Ishikawa (cell line): ENCODE measurements around the gene PHOX2B.

Source experiments
- CEBPB ChIP-seq: IDR thresholded peaks from 2 replicates; pipeline ENCODE4 v1.6.1; 2012
- CREB1 ChIP-seq: IDR thresholded peaks from 2 replicates; pipeline ENCODE4 v1.6.1; 2012; ENCODE audit warnings: low read depth
- EP300 ChIP-seq: IDR thresholded peaks from 2 replicates; pipeline ENCODE4 v1.6.1; 2012; ENCODE audit warnings: borderline replicate concordance
- ZBTB7A ChIP-seq: IDR thresholded peaks from 2 replicates; pipeline ENCODE4 v1.6.1; 2012; ENCODE audit warnings: low read depth
- TF ChIP-seq, protein P1 (sequence below): IDR thresholded peaks from 2 replicates; pipeline ENCODE4 v1.6.1; 2012
- TF ChIP-seq, protein P2 (sequence below): IDR thresholded peaks from 2 replicates; pipeline ENCODE4 v1.6.1; 2012

DNA sequence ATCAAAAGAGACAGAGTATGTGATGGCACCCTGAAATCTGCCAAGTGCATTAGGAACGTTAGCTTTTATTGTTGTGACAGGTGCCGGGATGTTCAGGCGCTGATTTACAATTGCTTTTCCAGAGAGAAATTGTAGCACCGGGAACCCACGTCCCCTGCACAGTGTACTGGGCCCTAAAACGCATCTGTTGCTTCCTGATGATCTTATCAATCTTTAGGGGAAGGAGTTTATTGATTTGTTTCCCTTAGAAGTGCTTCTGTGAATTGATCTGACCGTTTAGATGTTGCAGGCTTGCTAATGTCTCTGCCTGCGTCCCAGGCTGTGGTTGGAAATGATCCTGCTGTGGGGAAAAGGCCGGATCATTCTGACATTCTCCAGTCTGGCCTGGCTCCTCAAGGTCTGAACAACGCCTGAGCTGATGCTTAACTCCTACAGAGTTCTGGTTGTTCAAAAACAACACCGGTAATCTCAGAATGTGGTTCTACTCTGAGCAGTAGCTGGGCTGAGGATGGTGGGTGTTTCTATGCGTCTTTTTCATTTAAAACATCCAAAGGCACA, 16.9 kb downstream of the PHOX2B start:
- TF ChIP-seq, protein P1, sequence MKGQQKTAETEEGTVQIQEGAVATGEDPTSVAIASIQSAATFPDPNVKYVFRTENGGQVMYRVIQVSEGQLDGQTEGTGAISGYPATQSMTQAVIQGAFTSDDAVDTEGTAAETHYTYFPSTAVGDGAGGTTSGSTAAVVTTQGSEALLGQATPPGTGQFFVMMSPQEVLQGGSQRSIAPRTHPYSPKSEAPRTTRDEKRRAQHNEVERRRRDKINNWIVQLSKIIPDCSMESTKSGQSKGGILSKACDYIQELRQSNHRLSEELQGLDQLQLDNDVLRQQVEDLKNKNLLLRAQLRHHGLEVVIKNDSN: no peak
- no peak for TF ChIP-seq EP300
- TF ChIP-seq CEBPB: no peak
- TF ChIP-seq, protein P2, sequence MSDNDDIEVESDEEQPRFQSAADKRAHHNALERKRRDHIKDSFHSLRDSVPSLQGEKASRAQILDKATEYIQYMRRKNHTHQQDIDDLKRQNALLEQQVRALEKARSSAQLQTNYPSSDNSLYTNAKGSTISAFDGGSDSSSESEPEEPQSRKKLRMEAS: no peak
- no peak for TF ChIP-seq ZBTB7A
- no peak for TF ChIP-seq CREB1
